Stimulated activated CD4-positive, alpha-beta T cell treated with anti-CD3 and anti-CD28 coated beads, Interleukin-4, amount 100 ng/mL, for 1 hour (primary cell): ENCODE measurements around the gene AP3M1.
A peak's percentile ranks its signal among the peaks of the same experiment; 100 is the strongest.
"Not testable (repeated sequence)": the region's sequence is repeated elsewhere in the genome, so short reads cannot be mapped to it uniquely, and the experiment has no call there.

ENCODE experiments used
- DNase-seq: peaks from one replicate; pipeline ENCODE4 v3.0.0-alpha.2; 2020

AP3M1 gene

GRCh38 chr10:74150204-74150989, at the start of gene AP3M1:
AP3M1 (minus strand) TSS chr10:74150828; CDS start chr10:74138379, 12,449 bp downstream.
- DNase-seq: peak; percentile 77

DNA sequence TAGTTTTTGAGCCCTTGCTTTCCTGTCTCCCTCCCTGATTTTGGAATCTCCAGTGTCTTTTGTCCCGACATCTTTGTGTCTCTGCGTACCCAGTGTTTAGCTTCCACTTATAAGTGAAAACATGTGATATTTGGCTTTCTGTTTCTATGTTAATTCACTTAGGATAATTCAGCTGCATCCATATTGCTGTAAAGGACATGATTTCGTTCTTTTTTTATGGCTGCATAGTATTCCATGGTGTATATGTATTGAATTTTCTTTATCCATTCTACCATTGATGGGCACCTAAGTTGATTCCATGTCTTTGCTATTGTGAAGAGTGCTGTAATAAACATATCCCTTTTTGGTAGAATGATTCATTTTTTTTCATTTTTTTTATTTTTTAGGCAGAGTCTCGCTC, 48.7 kb upstream of the AP3M1 start:
- no peak for DNase-seq

DNA sequence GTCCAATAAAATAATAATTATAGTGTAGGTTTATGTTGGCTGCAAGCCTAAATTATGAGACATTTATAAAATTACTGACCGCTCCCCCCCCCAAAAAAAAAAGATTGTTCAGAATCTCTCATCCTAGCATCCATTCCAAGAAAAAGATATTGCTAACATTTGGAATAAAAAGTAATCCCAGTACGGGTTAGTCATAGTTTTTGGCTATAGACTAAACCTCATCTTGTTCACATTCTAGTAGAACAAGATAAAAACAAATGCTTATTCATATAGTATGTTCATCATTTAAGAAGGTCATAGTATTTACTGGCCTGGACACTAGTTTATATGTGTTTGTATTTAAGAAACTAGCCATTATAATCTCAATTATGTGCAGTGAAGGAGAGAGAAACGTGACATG, 44.4 kb upstream of the AP3M1 start:
- DNase-seq: no peak

- DNase-seq: no peak
These were observed 43.9 kb upstream of the AP3M1 start for GRCh38 chr10:74194545-74194944.

DNA sequence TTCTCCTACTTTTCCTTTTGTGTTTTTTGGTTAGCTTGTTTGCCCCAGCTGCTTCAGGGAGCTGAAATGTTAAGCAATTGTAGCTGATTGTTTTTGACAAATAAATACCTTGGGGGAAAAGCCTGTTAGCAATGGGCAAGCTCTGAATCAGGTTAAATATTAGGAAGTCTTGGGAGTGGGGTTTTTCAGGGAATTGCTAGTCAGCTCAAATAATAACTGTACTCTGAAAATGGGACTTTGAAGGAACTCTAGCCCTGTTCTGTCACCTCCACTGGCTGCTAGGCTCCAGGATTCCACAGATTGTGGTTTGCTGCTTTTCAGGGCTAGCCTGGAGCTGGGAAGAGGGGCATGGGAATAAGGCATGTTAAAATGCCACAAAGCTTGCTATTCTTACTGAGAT, 39.9 kb upstream of the AP3M1 start:
- no peak for DNase-seq

- no peak for DNase-seq
These were observed 39.4 kb upstream of the AP3M1 start for GRCh38 chr10:74189999-74190421.

DNA sequence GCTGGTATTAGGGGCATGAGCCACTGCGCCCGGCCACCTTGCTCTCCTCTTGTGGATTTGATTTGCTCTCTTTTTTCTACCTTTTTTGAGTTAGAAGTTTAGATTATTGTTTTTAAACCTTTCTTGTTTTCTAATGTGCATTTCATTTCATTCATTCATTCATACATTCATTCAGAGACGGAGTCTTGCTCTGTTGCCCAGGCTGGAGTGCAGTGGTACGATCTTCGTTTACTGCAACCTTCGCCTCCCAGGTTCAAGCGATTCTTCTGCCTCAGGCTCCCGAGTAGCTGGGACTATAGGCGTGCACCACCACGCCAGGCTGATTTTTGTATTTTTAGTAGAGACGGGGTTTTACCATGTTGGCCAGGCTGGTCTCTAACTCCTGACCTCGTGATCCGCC, 38.0 kb upstream of the AP3M1 start:
- not testable (repeated sequence) for DNase-seq

- DNase-seq: no peak
These were observed 36.6 kb upstream of the AP3M1 start for GRCh38 chr10:74187237-74187636.

- DNase-seq: no peak
These were observed 36.0 kb upstream of the AP3M1 start for GRCh38 chr10:74186678-74187077.

DNA sequence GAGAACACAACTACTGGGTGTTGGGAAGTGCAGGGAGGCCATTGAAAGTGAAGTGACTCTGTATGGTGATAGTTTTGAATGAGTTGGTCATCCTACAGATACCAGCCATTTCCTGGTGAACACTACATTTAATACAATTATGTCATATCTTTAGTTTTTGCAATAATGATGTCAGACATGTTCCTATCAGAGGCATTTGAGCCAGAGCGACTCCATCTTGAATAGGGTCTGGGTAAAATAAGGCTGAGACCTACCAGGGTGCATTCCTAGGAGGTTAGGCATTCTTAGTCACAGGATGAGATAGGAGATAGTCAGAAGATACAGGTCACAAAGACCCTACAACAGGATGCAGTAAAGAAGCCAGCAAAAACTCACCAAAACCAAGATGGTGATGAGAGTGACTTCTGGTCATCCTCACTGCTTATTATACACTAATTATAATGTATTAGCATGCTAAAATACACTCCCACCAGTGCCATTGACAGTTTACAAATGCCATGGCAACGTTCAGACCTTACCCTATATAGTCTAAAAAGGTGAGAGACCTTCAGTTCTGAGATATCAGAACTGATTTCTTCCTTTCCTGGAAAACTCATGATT, 28.6 kb upstream of the AP3M1 start:
- DNase-seq: no peak

GRCh38 chr10:74178042-74178791, 27.6 kb upstream of the AP3M1 start:
- DNase-seq: no peak

GRCh38 chr10:74177140-74177677, 26.6 kb upstream of the AP3M1 start:
- peak; percentile 58 for DNase-seq

DNA sequence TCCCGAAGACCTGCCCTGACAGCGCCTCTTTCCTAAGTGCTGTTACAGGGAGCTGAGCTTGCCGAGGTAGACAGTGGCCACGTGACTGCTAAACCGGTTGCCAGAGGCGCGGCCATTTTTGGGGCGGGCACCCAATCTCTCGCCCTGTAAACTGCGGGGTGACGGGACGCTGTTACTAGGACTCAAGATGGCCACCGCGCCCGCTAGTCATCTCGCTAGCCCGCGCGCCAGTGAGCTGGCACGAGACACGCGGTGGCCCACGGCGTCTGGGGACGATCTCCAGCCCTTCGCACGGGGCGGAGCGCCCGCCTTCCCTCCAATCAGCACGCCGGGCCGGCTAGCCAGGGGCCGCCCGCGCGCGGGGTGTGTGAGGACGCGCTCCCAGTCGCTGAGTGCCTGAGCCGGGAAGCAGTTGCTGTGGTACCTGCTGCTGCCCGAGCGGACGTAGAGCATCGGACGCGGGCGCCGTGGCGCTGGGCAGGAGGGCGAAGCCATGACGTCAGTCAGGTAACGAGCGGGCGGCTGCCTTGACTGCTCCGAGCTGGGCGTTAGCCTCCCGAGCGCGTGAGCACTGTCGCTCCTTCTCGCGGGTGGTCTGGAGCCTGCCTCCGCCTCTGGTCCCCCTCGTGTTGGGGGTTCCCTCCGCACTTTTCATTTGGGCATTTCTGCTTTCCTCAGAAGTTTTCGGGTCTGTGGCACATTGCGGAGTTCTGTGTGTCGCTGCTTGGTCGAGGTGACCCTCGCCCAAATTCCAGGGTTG, 25.9 kb upstream of the AP3M1 start:
- DNase-seq: peak; percentile 96

GRCh38 chr10:74175510-74176379, 25.1 kb upstream of the AP3M1 start:
- no peak for DNase-seq

DNA sequence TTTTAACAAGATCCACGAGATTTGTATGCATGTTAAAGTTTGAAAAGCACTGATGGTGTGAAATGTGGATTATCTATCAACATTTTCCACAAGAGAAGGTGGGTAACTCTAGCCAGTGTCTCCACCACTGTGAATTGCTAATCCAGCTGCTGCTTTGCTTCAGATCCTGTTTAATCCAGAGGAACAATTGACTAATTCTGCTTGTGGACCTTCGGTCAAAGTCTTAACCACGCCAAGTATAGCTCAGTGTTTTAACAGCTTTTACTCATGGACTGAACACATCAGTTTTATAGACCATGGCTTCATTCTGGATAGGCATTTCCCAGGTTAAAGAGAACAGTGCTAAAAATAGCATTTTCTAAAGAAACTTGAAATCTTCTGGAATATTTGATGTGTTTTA, 23.9 kb upstream of the AP3M1 start:
- DNase-seq: no peak

DNA sequence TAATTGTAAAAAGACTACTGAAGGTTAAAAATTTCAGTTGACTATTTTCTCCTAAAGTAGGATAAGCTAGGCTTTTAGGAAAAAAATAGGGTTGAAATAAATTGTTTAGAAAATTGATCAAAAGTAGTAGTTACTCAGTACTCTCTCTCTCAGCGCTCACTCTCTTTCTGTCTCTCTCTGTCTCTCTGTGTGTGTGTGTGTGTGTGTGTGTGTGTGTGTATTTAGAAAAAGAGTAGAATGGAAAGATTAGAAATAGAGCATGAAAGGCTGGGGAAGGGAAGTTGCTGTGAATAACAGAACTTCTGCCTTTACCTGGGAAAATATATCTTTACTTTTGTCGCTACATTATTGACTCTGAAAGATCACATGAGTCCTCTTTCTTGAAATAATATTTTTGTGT, 21.0 kb upstream of the AP3M1 start:
- no peak for DNase-seq

GRCh38 chr10:74167443-74167842, 16.8 kb upstream of the AP3M1 start:
- no peak for DNase-seq

GRCh38 chr10:74165530-74165901, 14.9 kb upstream of the AP3M1 start:
- DNase-seq: no peak

- DNase-seq: no peak
These were observed 14.3 kb upstream of the AP3M1 start for GRCh38 chr10:74164716-74165529.

GRCh38 chr10:74163319-74164068, 12.9 kb upstream of the AP3M1 start:
- no peak for DNase-seq
